ENCODE data around the gene SCUBE2.
A peak's percentile ranks its signal among the peaks of the same experiment; 100 is the strongest.

DNA sequence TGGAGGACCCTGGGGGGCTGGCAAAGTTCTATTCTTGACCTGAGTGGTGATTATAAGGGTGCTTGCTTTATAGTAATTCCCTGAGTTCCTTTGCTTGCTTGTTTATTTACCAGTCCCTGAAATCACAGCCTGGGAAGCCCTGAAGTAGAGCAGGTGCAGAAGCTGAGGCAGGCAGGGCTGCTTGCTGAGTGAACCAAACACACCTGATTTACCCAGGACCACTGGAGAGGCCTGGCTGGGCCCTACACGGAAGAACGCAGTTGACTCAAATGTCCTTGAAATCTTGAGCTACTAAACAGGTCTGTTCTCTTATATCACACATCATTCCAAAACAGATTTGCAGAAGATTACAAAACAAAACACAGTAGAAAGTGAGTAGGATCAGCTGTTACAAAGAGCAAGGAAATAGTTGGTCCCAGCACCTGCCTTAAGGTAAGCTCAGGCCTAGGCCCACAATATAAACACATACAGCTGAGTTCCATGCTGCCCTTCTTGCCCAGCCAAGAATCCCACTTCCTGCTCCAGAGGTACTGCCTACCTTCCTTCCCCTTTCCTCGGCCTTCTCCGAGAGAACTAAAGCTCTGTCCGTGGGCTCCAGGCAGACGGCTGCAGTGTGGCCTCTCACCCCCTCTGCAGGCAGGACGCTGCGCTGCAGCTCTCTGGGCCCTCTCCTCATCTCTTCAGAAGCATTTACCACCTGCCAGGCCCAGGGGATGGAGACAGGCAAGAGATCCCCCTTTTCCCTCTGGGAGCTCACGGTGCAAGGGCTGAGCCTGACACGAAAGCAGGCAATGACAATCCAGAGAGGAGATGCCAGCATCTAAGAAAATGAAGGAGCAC lies 46.1 kb upstream of the SCUBE2 start:
- TF ChIP-seq, protein P1, sequence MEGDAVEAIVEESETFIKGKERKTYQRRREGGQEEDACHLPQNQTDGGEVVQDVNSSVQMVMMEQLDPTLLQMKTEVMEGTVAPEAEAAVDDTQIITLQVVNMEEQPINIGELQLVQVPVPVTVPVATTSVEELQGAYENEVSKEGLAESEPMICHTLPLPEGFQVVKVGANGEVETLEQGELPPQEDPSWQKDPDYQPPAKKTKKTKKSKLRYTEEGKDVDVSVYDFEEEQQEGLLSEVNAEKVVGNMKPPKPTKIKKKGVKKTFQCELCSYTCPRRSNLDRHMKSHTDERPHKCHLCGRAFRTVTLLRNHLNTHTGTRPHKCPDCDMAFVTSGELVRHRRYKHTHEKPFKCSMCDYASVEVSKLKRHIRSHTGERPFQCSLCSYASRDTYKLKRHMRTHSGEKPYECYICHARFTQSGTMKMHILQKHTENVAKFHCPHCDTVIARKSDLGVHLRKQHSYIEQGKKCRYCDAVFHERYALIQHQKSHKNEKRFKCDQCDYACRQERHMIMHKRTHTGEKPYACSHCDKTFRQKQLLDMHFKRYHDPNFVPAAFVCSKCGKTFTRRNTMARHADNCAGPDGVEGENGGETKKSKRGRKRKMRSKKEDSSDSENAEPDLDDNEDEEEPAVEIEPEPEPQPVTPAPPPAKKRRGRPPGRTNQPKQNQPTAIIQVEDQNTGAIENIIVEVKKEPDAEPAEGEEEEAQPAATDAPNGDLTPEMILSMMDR (IDR thresholded peaks at IDR 0.05), result peak; percentile 52 to 94 (median 90)
- TF ChIP-seq POLR2A (IDR thresholded peaks at IDR 0.05), result no peak

Data from Peyer's patch (tissue), 4 donors.